Neural cell (in vitro differentiated cells): Measurements from ENCODE around the gene COASY. TPM values are rescaled to one million over a fixed set of nuclear protein-coding genes. Genes with fewer than 3 reads are reported as not detected.

Source experiments
- H2AFZ ChIP-seq: fragments of 200-600, 300-800 bp; sonication (generic), shearing (Covaris generic); 2 replicates; pipeline ENCODE4 v1.6.0; 2014; ENCODE audit warnings: low read depth, mild to moderate bottlenecking, antibody characterized with exemption, low read length, moderate library complexity
- H3F3A ChIP-seq: fragments of 200-600 bp; shearing (Covaris generic); 2 replicates; pipeline ENCODE4 v1.6.1; 2016; ENCODE audit warnings: mild to moderate bottlenecking, moderate library complexity, mixed read lengths, antibody characterized with exemption, low read length; ENCODE audit not compliant: insufficient read depth, poor library complexity, severe bottlenecking
- H3K27ac ChIP-seq: fragments of 200-600, 300-800 bp; sonication (generic), shearing (Covaris generic); 2 replicates; pipeline ENCODE4 v1.5.1; 2014; ENCODE audit warnings: mild to moderate bottlenecking, low read length, moderate library complexity
- H3K27me3 ChIP-seq: fragments of 300-800, 200-600 bp; sonication (generic), shearing (Covaris generic); 2 replicates; pipeline ENCODE4 v1.6.0; 2014; ENCODE audit warnings: mild to moderate bottlenecking, low read depth, low read length, moderate library complexity; ENCODE audit not compliant: insufficient read depth
- H3K36me3 ChIP-seq: fragments of 300-800, 200-600 bp; sonication (generic), shearing (Covaris generic); 2 replicates; pipeline ENCODE4 v1.5.1; 2014; ENCODE audit warnings: mild to moderate bottlenecking, antibody characterized with exemption, low read length, moderate library complexity; ENCODE audit not compliant: insufficient read depth
- H3K4me2 ChIP-seq: fragments of 300-800, 200-600 bp; sonication (generic), shearing (Covaris generic); 2 replicates; pipeline ENCODE4 v1.6.0; 2014; ENCODE audit warnings: mild to moderate bottlenecking, low read length
- H3K4me3 ChIP-seq: fragments of 300-800, 200-600 bp; sonication (generic), shearing (Covaris generic); 2 replicates; pipeline ENCODE4 v1.5.1; 2014; ENCODE audit warnings: mild to moderate bottlenecking, low read length, moderate library complexity
- H3K79me2 ChIP-seq: fragments of 200-600 bp; shearing (Covaris generic); replicated peaks from 2 replicates; pipeline ENCODE4 v1.6.0; 2014; ENCODE audit warnings: mild to moderate bottlenecking, low read length, moderate library complexity; ENCODE audit not compliant: insufficient read depth
- H3K9ac ChIP-seq: fragments of 300-800, 200-600 bp; sonication (generic), shearing (Covaris generic); 2 replicates; pipeline ENCODE4 v1.6.1; 2016; ENCODE audit warnings: mild to moderate bottlenecking, low read length, mixed read lengths
- H3K9me2 ChIP-seq: fragments of 200-600 bp; shearing (Covaris generic); 2 replicates; pipeline ENCODE4 v1.6.1; 2016; ENCODE audit warnings: mild to moderate bottlenecking, low read length, mixed read lengths; ENCODE audit not compliant: insufficient read depth
- H3K9me3 ChIP-seq: fragments of 200-600, 300-800 bp; sonication (generic), shearing (Covaris generic); 2 replicates; pipeline ENCODE4 v1.6.1; 2016; ENCODE audit warnings: mild to moderate bottlenecking, mixed run types, low read length, moderate library complexity, mixed read lengths
- H4K20me1 ChIP-seq: fragments of 200-600 bp; shearing (Covaris generic); 2 replicates; pipeline ENCODE4 v1.6.1; 2016; ENCODE audit warnings: mild to moderate bottlenecking, mixed run types; ENCODE audit not compliant: insufficient read depth
- EP300 ChIP-seq: fragments of 450-650 bp; conservative IDR thresholded peaks from 2 replicates; pipeline ENCODE4 v1.6.1; 2014; ENCODE audit warnings: antibody characterized with exemption, mild to moderate bottlenecking, moderate library complexity; ENCODE audit not compliant: poor library complexity, severe bottlenecking
- EZH2 ChIP-seq: fragments of 200-600, 300-800 bp; shearing (Covaris generic), sonication (generic); IDR thresholded peaks from 2 replicates; pipeline ENCODE4 v1.6.1; 2014; ENCODE audit warnings: antibody characterized with exemption, low read length, borderline replicate concordance, mild to moderate bottlenecking; ENCODE audit not compliant: insufficient read depth, poor library complexity, severe bottlenecking
- MXI1 ChIP-seq: fragments of 450-650 bp; conservative IDR thresholded peaks from 2 replicates; pipeline ENCODE4 v1.6.1; 2014; ENCODE audit warnings: antibody characterized with exemption, mild to moderate bottlenecking; ENCODE audit not compliant: poor library complexity, severe bottlenecking
- POLR2AphosphoS5 ChIP-seq: IDR thresholded peaks from 2 replicates; pipeline ENCODE4 v1.6.1; 2012
- RAD21 ChIP-seq: fragments of 450-650 bp; conservative IDR thresholded peaks from 2 replicates; pipeline ENCODE4 v1.6.1; 2014; ENCODE audit warnings: antibody characterized with exemption, mild to moderate bottlenecking, moderate library complexity
- SMC3 ChIP-seq: fragments of 450-650 bp; conservative IDR thresholded peaks from 2 replicates; pipeline ENCODE4 v1.6.1; 2014; ENCODE audit warnings: antibody characterized with exemption, mild to moderate bottlenecking, moderate library complexity; ENCODE audit not compliant: poor library complexity
- TAF1 ChIP-seq: IDR thresholded peaks from 2 replicates; pipeline ENCODE4 v1.6.1; 2012; ENCODE audit warnings: low read depth
- polyA plus RNA-seq: library from polyadenylated mRNA; depleted of rRNA; stranded (reverse); fragments of >200 nt; gene quantifications from 2 replicates; pipeline ENCODE4 v1.2.3, GENCODE V29; 2014
- TF ChIP-seq, protein P1 (sequence below): fragments of 450-650 bp; IDR thresholded peaks from 2 replicates; pipeline ENCODE4 v1.5.1; 2014; ENCODE audit warnings: antibody characterized with exemption, mild to moderate bottlenecking, moderate library complexity; ENCODE audit not compliant: poor library complexity, severe bottlenecking
- TF ChIP-seq, protein P2 (sequence below): IDR thresholded peaks from 2 replicates; pipeline ENCODE4 v1.6.1; 2012; ENCODE audit warnings: borderline replicate concordance

Gene COASY
- polyA plus RNA-seq, 1 donor from 2014 or later = 8.2 TPM

DNA sequence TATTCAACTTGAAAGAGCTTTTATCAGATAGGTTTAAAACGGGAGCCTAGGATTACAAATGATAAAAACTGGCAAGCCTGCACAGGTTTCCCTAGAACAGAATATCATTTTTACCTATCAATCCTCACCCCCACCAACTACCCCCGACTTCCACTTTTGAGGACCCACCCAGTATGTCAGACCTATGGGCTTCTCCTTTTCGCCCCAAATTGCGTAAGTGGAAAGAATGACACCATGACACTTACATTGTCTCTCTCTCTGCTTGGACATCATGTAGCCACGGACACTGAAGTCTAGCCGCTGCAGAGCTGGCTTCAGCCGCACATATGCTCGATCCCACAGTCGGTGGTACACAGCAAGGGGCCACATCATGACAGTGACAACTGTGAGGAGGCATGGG, 22.9 kb downstream of the COASY start:
- Histone ChIP-seq H3K4me3 (no peak overlapping the region), H2AFZ (no peak overlapping the region), H3K9ac (no peak overlapping the region), H3K4me2 (no peak overlapping the region), H3K9me2 (no peaks in the 10 kb centered on the region), H4K20me1 (no peaks in the 10 kb centered on the region), H3K36me3 (no peaks in the 10 kb centered on the region), H3F3A (no peaks in the 10 kb centered on the region), H3K9me3 (no peaks in the 10 kb centered on the region), H3K79me2 (no peaks in the 10 kb centered on the region), H3K27ac (no peak overlapping the region), H3K27me3 (no peaks in the 10 kb centered on the region)
- TF ChIP-seq SMC3 (no peak), RAD21 (no peak)

DNA sequence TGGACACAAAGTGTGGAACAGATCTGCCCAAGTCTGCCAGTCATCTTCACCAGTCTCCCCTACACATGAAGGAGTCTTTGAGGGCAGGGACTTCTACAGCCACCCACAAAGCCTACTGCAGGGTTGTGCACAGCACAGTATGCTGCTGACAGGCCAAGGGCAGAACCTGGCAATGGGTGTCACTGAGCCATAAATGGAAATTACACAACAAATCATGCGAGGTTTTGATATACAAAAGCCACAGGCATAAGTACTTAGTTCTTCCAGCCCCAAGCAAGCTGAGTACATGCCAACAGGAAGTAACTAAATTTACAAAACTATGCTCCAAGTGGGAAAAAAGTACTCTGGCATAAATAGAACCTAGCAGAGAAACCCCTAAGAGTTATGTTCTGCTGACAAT, 23.4 kb downstream of the COASY start:
- no peak overlapping the region for H3K4me2 ChIP-seq
- no peak overlapping the region for H3K27ac ChIP-seq
- H3K27me3 ChIP-seq = no peaks in the 10 kb centered on the region
- no peak overlapping the region for H3K9ac ChIP-seq
- no peaks in the 10 kb centered on the region for H3K9me2 ChIP-seq
- no peaks in the 10 kb centered on the region for H3K36me3 ChIP-seq
- H3K9me3 ChIP-seq = no peaks in the 10 kb centered on the region
- no peaks in the 10 kb centered on the region for H3K79me2 ChIP-seq
- H2AFZ ChIP-seq = no peak overlapping the region
- H4K20me1 ChIP-seq = no peaks in the 10 kb centered on the region
- TF ChIP-seq EZH2 (no peak), SMC3 (no peak), TAF1 (no peak), POLR2AphosphoS5 (no peak), RAD21 (no peak), MXI1 (no peak), EP300 (no peak)
- TF ChIP-seq, protein P1, sequence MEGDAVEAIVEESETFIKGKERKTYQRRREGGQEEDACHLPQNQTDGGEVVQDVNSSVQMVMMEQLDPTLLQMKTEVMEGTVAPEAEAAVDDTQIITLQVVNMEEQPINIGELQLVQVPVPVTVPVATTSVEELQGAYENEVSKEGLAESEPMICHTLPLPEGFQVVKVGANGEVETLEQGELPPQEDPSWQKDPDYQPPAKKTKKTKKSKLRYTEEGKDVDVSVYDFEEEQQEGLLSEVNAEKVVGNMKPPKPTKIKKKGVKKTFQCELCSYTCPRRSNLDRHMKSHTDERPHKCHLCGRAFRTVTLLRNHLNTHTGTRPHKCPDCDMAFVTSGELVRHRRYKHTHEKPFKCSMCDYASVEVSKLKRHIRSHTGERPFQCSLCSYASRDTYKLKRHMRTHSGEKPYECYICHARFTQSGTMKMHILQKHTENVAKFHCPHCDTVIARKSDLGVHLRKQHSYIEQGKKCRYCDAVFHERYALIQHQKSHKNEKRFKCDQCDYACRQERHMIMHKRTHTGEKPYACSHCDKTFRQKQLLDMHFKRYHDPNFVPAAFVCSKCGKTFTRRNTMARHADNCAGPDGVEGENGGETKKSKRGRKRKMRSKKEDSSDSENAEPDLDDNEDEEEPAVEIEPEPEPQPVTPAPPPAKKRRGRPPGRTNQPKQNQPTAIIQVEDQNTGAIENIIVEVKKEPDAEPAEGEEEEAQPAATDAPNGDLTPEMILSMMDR = no peak
- TF ChIP-seq, protein P2, sequence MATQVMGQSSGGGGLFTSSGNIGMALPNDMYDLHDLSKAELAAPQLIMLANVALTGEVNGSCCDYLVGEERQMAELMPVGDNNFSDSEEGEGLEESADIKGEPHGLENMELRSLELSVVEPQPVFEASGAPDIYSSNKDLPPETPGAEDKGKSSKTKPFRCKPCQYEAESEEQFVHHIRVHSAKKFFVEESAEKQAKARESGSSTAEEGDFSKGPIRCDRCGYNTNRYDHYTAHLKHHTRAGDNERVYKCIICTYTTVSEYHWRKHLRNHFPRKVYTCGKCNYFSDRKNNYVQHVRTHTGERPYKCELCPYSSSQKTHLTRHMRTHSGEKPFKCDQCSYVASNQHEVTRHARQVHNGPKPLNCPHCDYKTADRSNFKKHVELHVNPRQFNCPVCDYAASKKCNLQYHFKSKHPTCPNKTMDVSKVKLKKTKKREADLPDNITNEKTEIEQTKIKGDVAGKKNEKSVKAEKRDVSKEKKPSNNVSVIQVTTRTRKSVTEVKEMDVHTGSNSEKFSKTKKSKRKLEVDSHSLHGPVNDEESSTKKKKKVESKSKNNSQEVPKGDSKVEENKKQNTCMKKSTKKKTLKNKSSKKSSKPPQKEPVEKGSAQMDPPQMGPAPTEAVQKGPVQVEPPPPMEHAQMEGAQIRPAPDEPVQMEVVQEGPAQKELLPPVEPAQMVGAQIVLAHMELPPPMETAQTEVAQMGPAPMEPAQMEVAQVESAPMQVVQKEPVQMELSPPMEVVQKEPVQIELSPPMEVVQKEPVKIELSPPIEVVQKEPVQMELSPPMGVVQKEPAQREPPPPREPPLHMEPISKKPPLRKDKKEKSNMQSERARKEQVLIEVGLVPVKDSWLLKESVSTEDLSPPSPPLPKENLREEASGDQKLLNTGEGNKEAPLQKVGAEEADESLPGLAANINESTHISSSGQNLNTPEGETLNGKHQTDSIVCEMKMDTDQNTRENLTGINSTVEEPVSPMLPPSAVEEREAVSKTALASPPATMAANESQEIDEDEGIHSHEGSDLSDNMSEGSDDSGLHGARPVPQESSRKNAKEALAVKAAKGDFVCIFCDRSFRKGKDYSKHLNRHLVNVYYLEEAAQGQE = no peak
- no peaks in the 10 kb centered on the region for H3F3A ChIP-seq
- H3K4me3 ChIP-seq = no peak overlapping the region
